Activated CD8-positive, alpha-beta memory T cell treated with anti-CD3 and anti-CD28 coated beads, Interleukin-2, amount 10 ng/mL, durations not matched to agents 7 days and 5 days (primary cell): ENCODE measurements around the gene ANK3. TPM values are rescaled to one million over a fixed set of nuclear protein-coding genes. Genes with fewer than 3 reads are reported as not detected.
"Not testable (repeated sequence)": the region's sequence is repeated elsewhere in the genome, so short reads cannot be mapped to it uniquely, and the experiment has no call there.

Experiments used
- ATAC-seq: fragments of 150-1000 bp; cut with Tn5 transposase; one replicate; pipeline ENCODE4 v1.10.0; 2021; ENCODE audit warnings: moderate library complexity
- CTCF ChIA-PET: fragments of 350-600 bp; sonication (Branson Sonifier 250); formaldehyde crosslinking; loops from one replicate; lab custom pipeline; 2021; ENCODE audit warnings: antibody characterized with exemption; lab: Charles Lee
- DNase-seq: peaks from one replicate; pipeline ENCODE4 v3.0.0-alpha.2; 2020
- H3K27ac Mint-ChIP-seq: one replicate; pipeline ENCODE4 v1.8.0; 2021; ENCODE audit warnings: mild to moderate bottlenecking, mixed read lengths
- H3K27me3 Mint-ChIP-seq: one replicate; pipeline ENCODE4 v1.8.0; 2021; ENCODE audit warnings: mixed read lengths
- H3K36me3 Mint-ChIP-seq: one replicate; pipeline ENCODE4 v1.8.0; 2021; ENCODE audit warnings: mild to moderate bottlenecking, mixed read lengths
- H3K4me1 Mint-ChIP-seq: one replicate; pipeline ENCODE4 v1.8.0; 2021; ENCODE audit warnings: mixed read lengths
- H3K4me3 Mint-ChIP-seq: one replicate; pipeline ENCODE4 v1.8.0; 2021; ENCODE audit warnings: mild to moderate bottlenecking, moderate library complexity, mixed read lengths
- H3K9me3 Mint-ChIP-seq: one replicate; pipeline ENCODE4 v1.8.0; 2022; ENCODE audit warnings: low read depth, mixed read lengths
- total RNA-seq, 2 experiments: library from RNA; stranded (reverse); gene quantifications; one replicate each; pipeline ENCODE4 v1.2.3, GENCODE V29; 2021

ANK3 gene
- total RNA-seq, 2 experiments from 2014 or later: 2.9 to 10.6 TPM

- H3K9me3 Mint-ChIP-seq: no peaks in the 10 kb centered on the region
- no peak overlapping the region for H3K27ac Mint-ChIP-seq
- CTCF ChIA-PET: no interaction called here
- peaks cover 2% of the 10 kb centered on the region for H3K27me3 Mint-ChIP-seq
- DNase-seq (no peak), ATAC-seq (no peak)
- H3K36me3 Mint-ChIP-seq: no peaks in the 10 kb centered on the region
- no peaks in the 10 kb centered on the region for H3K4me1 Mint-ChIP-seq
- no peak overlapping the region for H3K4me3 Mint-ChIP-seq
Measured at GRCh38 chr10:60295028-60295937, 94.4 kb downstream of the ANK3 start.

DNA sequence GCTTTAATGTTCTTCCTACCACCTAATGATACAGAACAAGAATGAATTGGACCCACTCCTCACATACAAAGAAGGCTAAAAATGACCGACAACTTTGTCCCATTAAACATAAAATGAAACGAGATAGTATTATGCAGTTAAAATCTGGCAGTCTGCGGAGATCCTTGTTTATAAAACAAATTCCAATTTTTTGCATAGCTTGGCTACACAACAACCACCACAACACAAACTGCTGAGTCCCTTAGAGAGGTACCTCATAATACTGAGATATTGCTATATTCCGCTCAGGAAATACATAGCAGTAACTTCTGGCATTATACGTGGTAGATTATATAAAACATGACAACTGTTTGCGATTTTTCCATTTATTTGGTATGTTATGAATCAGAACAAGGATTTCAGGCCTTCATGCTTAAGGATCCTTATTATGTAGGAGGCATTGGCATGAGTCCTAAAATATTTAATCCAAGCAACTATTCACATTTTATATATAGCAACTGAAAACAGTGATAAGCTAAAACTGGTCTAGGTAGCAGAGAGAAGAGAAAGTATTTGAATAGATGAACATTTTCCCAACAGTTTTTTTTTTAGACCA is 96.0 kb downstream of the ANK3 start:
- DNase-seq (no peak), ATAC-seq (no peak)
- Mint-ChIP-seq H3K9me3 (no peaks in the 10 kb centered on the region), H3K4me3 (no peak overlapping the region), H3K4me1 (no peaks in the 10 kb centered on the region), H3K27ac (no peak overlapping the region), H3K27me3 (peaks cover 2% of the 10 kb centered on the region), H3K36me3 (no peaks in the 10 kb centered on the region)
- CTCF ChIA-PET: no interaction called here

DNA sequence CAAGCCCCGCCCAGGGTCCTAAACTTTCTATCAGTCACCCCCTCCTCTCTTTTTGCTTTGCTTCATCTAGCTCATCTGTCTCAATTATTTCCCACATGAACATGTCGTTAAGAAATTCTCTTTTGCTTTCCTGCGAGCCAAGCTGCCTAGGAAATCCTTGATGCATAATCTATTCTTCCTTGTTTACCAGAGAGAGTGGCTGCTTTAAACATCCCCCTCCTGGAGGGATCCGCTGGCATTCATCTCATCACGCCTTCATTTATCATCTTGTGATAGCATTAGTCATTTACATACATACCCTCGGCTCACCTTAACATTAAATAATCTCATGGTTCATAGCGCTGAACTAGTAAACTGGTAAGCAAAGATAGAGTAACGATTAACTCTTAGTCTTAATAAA is 96.7 kb downstream of the ANK3 start:
- H3K27me3 Mint-ChIP-seq: peaks cover 2% of the 10 kb centered on the region
- H3K9me3 Mint-ChIP-seq: no peaks in the 10 kb centered on the region
- H3K4me1 Mint-ChIP-seq: no peaks in the 10 kb centered on the region
- H3K27ac Mint-ChIP-seq: no peak overlapping the region
- CTCF ChIA-PET: no interaction called here
- no peak for ATAC-seq
- no peak overlapping the region for H3K4me3 Mint-ChIP-seq
- no peak for DNase-seq
- H3K36me3 Mint-ChIP-seq: no peaks in the 10 kb centered on the region

DNA sequence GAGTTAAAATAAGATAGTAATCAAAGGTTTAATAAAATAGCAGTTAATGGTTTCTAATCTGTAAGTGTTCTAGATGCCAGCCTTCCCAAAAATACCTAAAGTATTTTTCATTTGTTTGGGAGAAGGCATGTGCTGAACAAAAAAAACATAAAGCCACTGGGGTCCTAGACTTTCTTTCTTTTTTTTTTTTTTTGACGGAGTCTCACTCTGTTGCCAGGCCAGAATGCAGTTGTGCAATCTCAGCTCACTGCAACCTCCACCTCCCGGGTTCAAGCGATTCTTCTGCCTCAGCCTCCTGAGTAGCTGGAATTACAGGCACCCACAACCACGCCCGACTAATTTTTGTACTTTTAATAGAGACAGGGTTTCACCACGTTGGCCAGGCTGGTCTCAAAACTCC is 97.1 kb downstream of the ANK3 start:
- ATAC-seq, H3K4me1 Mint-ChIP-seq, DNase-seq, H3K9me3 Mint-ChIP-seq, H3K4me3 Mint-ChIP-seq, H3K27me3 Mint-ChIP-seq, H3K36me3 Mint-ChIP-seq, CTCF ChIA-PET, H3K27ac Mint-ChIP-seq: not testable (repeated sequence)

DNA sequence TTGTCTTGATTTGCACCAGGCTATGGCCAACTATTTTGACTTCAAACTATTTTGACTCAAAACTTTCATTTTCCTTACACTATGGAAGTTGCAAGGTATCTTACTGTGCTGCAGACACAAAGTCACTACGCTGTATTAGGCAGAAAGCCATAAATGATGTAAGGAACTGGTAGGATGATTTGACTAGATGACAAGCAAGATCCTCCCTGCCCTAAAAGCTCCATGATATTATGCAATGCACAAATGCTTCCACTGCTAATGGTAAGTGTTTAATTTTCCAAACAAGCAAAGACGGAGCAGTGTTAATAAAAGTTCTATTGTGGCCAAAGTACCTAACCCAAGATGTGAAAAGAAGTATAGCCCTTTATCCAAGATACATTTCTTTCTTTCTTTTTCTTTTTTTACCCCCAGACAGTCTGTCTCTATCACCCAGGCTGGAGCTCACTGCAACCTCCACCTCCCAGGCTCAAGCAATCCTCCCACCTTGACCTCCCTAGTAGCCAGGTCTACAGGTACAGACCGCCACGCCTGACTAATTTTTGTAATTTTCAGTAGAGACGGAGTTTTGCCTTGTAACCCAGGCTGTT is 98.2 kb downstream of the ANK3 start:
- no peaks in the 10 kb centered on the region for H3K9me3 Mint-ChIP-seq
- H3K4me3 Mint-ChIP-seq: no peak overlapping the region
- no peak for DNase-seq
- H3K27ac Mint-ChIP-seq: no peak overlapping the region
- no peak for ATAC-seq
- H3K4me1 Mint-ChIP-seq: no peaks in the 10 kb centered on the region
- CTCF ChIA-PET: no interaction called here
- H3K36me3 Mint-ChIP-seq: no peaks in the 10 kb centered on the region
- H3K27me3 Mint-ChIP-seq: peaks cover 2% of the 10 kb centered on the region

DNA sequence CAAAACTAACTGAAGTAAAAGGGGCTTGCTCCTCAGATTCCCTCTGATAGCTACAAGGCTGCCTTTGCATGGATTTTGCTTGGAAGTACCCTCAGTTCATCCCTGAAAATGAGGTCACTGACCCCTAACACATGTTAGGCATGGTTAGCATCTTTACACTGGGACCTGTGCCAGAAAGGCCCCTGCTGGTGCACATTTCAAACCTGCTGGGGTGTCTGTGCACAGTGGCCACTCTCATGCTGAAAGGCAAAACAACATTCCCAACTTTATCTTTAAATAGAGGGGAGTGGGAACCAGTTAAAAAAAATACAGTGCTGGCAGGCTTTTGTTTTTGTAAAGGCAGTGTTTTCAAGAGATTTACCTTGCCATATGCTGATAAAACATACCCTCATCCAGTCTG is 99.1 kb downstream of the ANK3 start:
- no peak overlapping the region for H3K27ac Mint-ChIP-seq
- CTCF ChIA-PET: no interaction called here

DNA sequence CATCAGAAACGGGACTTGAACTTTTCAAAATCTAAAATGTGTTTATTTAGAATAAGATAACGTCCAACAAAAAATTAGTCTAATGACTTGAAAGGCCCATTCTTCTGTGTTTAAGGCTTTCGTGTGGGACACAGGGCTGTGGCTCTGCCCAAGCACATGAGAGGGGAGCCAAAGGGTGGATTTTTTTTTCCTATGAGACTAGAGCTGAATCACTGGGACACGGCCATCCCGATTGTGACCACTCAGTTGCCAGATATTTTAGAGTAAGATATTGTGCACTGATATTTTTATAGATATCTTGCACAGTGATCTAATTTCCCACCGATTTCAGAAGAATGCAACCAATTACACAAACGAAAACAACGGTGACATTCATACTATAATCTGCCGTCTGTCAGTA is 99.9 kb downstream of the ANK3 start:
- ATAC-seq (no peak), DNase-seq (no peak)
- Mint-ChIP-seq H3K27me3 (peaks cover 2% of the 10 kb centered on the region), H3K27ac (no peak overlapping the region), H3K4me3 (no peak overlapping the region), H3K9me3 (no peaks in the 10 kb centered on the region), H3K4me1 (no peaks in the 10 kb centered on the region), H3K36me3 (no peaks in the 10 kb centered on the region)
- CTCF ChIA-PET: no interaction called here

More for the DNA sequence above, 99.1 kb downstream of the ANK3 start:
- Mint-ChIP-seq H3K4me1 (no peaks in the 10 kb centered on the region), H3K36me3 (no peaks in the 10 kb centered on the region), H3K4me3 (no peak overlapping the region), H3K27me3 (peaks cover 2% of the 10 kb centered on the region), H3K9me3 (no peaks in the 10 kb centered on the region)
- DNase-seq (no peak), ATAC-seq (no peak)

GRCh38 chr10:60288256-60288655 is 101.4 kb downstream of the ANK3 start:
- no peak overlapping the region for H3K4me3 Mint-ChIP-seq
- no peak overlapping the region for H3K27ac Mint-ChIP-seq
- no peaks in the 10 kb centered on the region for H3K36me3 Mint-ChIP-seq
- peaks cover 3% of the 10 kb centered on the region for H3K27me3 Mint-ChIP-seq
- DNase-seq (no peak), ATAC-seq (no peak)
- CTCF ChIA-PET: no interaction called here
- no peaks in the 10 kb centered on the region for H3K9me3 Mint-ChIP-seq
- no peaks in the 10 kb centered on the region for H3K4me1 Mint-ChIP-seq

DNA sequence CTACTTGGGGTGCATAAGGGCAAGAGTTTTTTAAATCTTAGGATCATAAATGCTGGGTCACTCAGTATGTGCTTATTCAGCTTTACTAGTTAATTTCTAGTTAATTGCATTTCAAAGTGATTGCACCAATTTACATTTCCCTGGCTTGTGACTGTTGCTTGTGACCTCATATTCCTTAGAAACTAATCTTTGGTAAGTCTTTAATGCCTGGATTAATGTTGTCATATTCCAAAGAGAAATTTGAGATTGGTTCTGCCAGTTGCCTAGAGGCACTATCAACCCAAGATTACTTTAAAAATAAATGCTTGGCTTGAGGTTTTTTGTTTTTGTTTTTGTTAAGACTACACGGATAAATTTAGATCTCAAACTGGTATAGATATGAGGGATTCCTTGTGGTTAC is 103.1 kb downstream of the ANK3 start:
- Mint-ChIP-seq H3K4me3 (no peak overlapping the region), H3K27me3 (peaks cover 12% of the 10 kb centered on the region), H3K9me3 (no peaks in the 10 kb centered on the region), H3K36me3 (no peaks in the 10 kb centered on the region), H3K4me1 (no peaks in the 10 kb centered on the region), H3K27ac (no peak overlapping the region)
- ATAC-seq: no peak
- DNase-seq: no peak
- CTCF ChIA-PET: no interaction called here

GRCh38 chr10:60283397-60283796 is 106.3 kb downstream of the ANK3 start:
- Mint-ChIP-seq H3K36me3 (no peaks in the 10 kb centered on the region), H3K9me3 (no peaks in the 10 kb centered on the region), H3K4me1 (no peaks in the 10 kb centered on the region), H3K4me3 (no peak overlapping the region), H3K27me3 (peaks cover 12% of the 10 kb centered on the region), H3K27ac (no peak overlapping the region)
- no peak for DNase-seq
- CTCF ChIA-PET: no interaction called here
- ATAC-seq: no peak

GRCh38 chr10:60282771-60283353 is 106.8 kb downstream of the ANK3 start:
- DNase-seq: no peak
- Mint-ChIP-seq H3K27me3 (peaks cover 12% of the 10 kb centered on the region), H3K4me3 (no peak overlapping the region), H3K4me1 (no peaks in the 10 kb centered on the region), H3K36me3 (no peaks in the 10 kb centered on the region), H3K27ac (no peak overlapping the region), H3K9me3 (no peaks in the 10 kb centered on the region)
- CTCF ChIA-PET: no interaction called here
- ATAC-seq: no peak

DNA sequence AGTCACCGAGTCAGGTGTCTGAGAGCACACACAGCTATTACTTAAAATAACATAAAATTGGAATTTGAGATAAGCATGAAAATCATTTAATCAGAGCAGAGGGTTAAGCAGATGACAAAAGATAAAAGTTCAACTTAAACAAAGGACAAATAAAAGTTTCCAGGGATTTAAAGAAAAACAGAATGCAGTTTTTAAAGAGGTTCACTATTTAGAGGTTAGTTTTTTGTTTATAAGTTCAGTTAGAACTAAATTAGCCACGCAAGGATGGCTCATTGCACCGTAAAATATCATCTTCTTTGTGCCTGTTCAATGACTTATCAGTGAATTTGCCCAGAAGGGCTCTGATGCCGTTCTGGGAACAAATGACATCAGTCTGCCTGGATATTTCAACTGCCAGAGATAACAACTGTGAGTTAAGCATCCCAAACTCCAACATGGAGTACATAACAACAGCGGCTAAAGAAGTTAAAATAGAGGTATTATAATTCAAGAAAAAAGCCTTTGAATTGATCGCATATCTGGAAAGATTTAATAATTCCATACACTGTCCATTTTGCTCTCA is 107.8 kb downstream of the ANK3 start:
- DNase-seq (no peak), ATAC-seq (no peak)
- Mint-ChIP-seq H3K4me3 (no peak overlapping the region), H3K36me3 (no peaks in the 10 kb centered on the region), H3K4me1 (no peaks in the 10 kb centered on the region), H3K9me3 (no peaks in the 10 kb centered on the region), H3K27ac (no peak overlapping the region), H3K27me3 (peaks cover 12% of the 10 kb centered on the region)
- CTCF ChIA-PET: no interaction called here

GRCh38 chr10:60281331-60281730 is 108.3 kb downstream of the ANK3 start:
- H3K27me3 Mint-ChIP-seq: peaks cover 12% of the 10 kb centered on the region
- no peak for ATAC-seq
- no peaks in the 10 kb centered on the region for H3K9me3 Mint-ChIP-seq
- no peaks in the 10 kb centered on the region for H3K36me3 Mint-ChIP-seq
- no peak for DNase-seq
- H3K4me1 Mint-ChIP-seq: no peaks in the 10 kb centered on the region
- no peak overlapping the region for H3K27ac Mint-ChIP-seq
- no peak overlapping the region for H3K4me3 Mint-ChIP-seq
- CTCF ChIA-PET: no interaction called here
